Adipocyte (in vitro differentiated cells): ENCODE measurements around the gene DHX15.
A peak's percentile ranks its signal among the peaks of the same experiment; 100 is the strongest.

ENCODE experiments used
- DNase-seq: peaks from one replicate; pipeline ENCODE4 v3.0.0-alpha.2; 2015; ENCODE audit warnings: low read depth
- H3K27me3 ChIP-seq: replicated peaks from 2 replicates; pipeline ENCODE4 v1.7.0; 2013; ENCODE audit warnings: mild to moderate bottlenecking, low read length, moderate library complexity; ENCODE audit not compliant: control insufficient read depth, insufficient read depth
- H3K36me3 ChIP-seq: 2 replicates; pipeline ENCODE4 v1.7.0; 2013; ENCODE audit warnings: low read length, mild to moderate bottlenecking, moderate library complexity; ENCODE audit not compliant: control insufficient read depth, insufficient read depth, severe bottlenecking
- H3K4me1 ChIP-seq: 2 replicates; pipeline ENCODE4 v1.7.0; 2013; ENCODE audit warnings: mild to moderate bottlenecking, low read length, moderate library complexity; ENCODE audit not compliant: control insufficient read depth, insufficient read depth
- H3K4me3 ChIP-seq: 2 replicates; pipeline ENCODE4 v1.7.0; 2013; ENCODE audit warnings: mild to moderate bottlenecking, low read length, moderate library complexity
- H3K9ac ChIP-seq: 2 replicates; pipeline ENCODE4 v1.7.0; 2013; ENCODE audit warnings: mild to moderate bottlenecking, low read length, moderate library complexity
- H3K9me3 ChIP-seq: 2 replicates; pipeline ENCODE4 v1.7.0; 2013; ENCODE audit warnings: mild to moderate bottlenecking, low read length, moderate library complexity; ENCODE audit not compliant: control insufficient read depth

DHX15 gene

GRCh38 chr4:24584211-24584850, at the start of gene DHX15:
Gene DHX15, minus strand, starts transcription at chr4:24584554. Its CDS starts 161 bp downstream, at chr4:24584393.
- H3K4me3 ChIP-seq = peak within 1 kb of the TSS; percentile 94
- H3K36me3 ChIP-seq = peaks cover 4% of the 10 kb centered on the region
- no peaks in the 10 kb centered on the region for H3K9me3 ChIP-seq
- H3K9ac ChIP-seq = peak within 1 kb of the TSS; percentile 98
- peak; percentile 99 for DNase-seq
- H3K27me3 ChIP-seq = no peaks in the 10 kb centered on the region
- peaks cover 19% of the 10 kb centered on the region for H3K4me1 ChIP-seq

- Histone ChIP-seq H3K36me3 (no peaks in the 10 kb centered on the region), H3K9ac (no peak overlapping the region), H3K4me3 (no peak overlapping the region), H3K27me3 (no peaks in the 10 kb centered on the region), H3K9me3 (no peaks in the 10 kb centered on the region), H3K4me1 (peaks cover 3% of the 10 kb centered on the region)
- DNase-seq = no peak
Observed at GRCh38 chr4:24632011-24632410, 47.7 kb upstream of the DHX15 start.

DNA sequence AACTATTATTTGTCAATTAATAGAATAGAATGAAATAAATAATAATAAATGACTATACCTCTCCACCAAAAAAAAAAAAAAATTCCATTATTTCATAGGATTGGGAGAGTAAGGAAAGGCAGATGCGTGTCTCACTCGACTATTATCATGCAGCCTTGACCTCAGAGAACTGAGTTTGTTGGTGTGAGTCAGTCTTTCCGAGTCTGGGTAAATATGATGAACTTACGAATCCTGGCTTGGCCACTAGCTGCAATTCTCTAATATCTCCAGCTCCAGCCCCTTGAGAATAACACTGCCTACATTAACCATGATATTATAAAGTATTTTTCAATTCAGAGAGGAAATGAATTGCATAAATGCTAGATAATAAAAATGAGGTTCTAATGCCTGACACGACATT, 46.6 kb upstream of the DHX15 start:
- H3K4me1 ChIP-seq = peaks cover 9% of the 10 kb centered on the region
- H3K9me3 ChIP-seq = no peaks in the 10 kb centered on the region
- no peaks in the 10 kb centered on the region for H3K36me3 ChIP-seq
- no peaks in the 10 kb centered on the region for H3K27me3 ChIP-seq
- no peak overlapping the region for H3K9ac ChIP-seq
- H3K4me3 ChIP-seq = no peak overlapping the region
- no peak for DNase-seq

DNA sequence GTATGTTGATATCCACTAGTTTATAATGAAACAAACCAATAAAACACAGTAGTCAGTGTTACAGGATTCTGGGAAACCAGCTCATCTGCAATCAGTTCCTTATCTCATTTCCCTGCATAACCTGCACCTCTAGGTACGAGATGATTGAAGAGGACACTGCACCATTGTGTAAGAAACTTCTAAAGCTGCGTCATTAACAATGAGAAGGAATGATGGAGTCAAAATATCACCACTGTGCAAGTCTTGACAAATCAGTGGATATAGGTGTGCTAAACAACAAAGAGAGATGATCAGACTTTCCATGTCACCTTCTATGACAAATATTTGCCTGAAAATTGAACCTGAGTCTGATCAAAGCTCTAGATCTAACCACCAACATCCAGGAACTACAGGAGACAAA, 40.7 kb upstream of the DHX15 start:
- Histone ChIP-seq H3K9ac (no peak overlapping the region), H3K36me3 (no peaks in the 10 kb centered on the region), H3K4me3 (no peak overlapping the region), H3K27me3 (no peaks in the 10 kb centered on the region), H3K9me3 (peaks cover 11% of the 10 kb centered on the region), H3K4me1 (peaks cover 24% of the 10 kb centered on the region)
- DNase-seq = no peak

GRCh38 chr4:24624381-24624780, 40.0 kb upstream of the DHX15 start:
- H3K4me3 ChIP-seq = no peak overlapping the region
- H3K4me1 ChIP-seq = peaks cover 24% of the 10 kb centered on the region
- no peaks in the 10 kb centered on the region for H3K27me3 ChIP-seq
- H3K9me3 ChIP-seq = peaks cover 18% of the 10 kb centered on the region
- H3K9ac ChIP-seq = no peak overlapping the region
- no peaks in the 10 kb centered on the region for H3K36me3 ChIP-seq
- DNase-seq = peak; percentile 5

DNA sequence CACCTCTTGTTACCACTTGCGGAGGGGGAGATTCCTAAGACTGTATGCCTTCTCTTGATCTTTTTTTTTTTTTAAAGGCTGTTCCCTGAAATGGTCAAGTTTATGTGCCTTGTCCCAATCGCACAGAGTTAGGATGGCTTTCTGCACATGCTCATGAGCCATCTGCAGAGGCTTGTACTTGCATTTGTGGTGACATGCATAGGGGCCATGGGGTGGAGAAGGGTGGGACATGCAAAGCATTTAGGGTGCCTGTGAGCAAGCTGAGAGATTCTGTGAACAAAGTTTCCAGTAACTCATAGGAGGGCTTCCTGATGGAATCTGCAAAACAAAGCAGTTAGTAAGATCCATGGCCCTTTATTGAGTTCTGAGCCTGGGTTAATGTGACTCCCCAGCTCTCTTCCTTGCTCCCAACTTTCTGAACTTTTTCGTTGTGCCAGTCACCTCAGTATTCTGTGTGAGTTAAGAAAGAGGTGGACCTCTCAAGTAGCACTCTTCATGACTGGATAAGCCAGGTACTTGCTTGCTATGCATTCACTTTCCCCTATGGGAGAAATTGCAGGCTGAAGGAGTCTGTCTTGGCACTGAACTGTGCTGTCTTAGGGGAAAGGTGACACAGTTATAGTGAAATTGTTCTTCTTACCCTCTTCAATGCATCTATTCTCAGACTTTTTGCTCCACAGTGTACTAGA, 37.9 kb upstream of the DHX15 start:
- H3K27me3 ChIP-seq = no peaks in the 10 kb centered on the region
- no peak for DNase-seq

DNA sequence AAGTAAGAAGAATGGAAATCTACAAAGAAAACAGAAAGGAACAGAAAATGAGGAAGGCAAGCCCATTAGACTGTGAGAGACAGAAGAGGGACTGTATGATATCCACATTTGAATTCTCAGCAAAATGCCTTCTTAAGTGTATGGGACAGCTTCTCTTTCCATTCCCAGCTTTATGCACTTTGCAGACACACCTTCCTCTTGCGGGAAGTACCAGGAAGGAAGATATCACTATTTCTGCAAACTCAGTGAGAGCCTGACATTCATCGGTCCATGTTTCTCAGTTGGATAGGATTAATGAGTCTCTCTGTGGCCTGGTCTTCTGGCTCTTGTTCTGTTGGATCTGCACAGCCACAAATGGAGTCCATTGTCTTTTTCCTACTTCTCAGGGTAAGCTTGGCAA, 31.6 kb upstream of the DHX15 start:
- H3K9ac ChIP-seq = no peak overlapping the region
- peaks cover 4% of the 10 kb centered on the region for H3K4me1 ChIP-seq
- peaks cover 17% of the 10 kb centered on the region for H3K9me3 ChIP-seq
- no peak for DNase-seq
- no peaks in the 10 kb centered on the region for H3K36me3 ChIP-seq
- H3K4me3 ChIP-seq = no peak overlapping the region
- H3K27me3 ChIP-seq = no peaks in the 10 kb centered on the region

More for the DNA sequence above, 37.9 kb upstream of the DHX15 start:
- Histone ChIP-seq H3K9me3 (peaks cover 20% of the 10 kb centered on the region), H3K9ac (no peak overlapping the region), H3K36me3 (no peaks in the 10 kb centered on the region), H3K4me1 (peaks cover 24% of the 10 kb centered on the region), H3K4me3 (no peak overlapping the region)

DNA sequence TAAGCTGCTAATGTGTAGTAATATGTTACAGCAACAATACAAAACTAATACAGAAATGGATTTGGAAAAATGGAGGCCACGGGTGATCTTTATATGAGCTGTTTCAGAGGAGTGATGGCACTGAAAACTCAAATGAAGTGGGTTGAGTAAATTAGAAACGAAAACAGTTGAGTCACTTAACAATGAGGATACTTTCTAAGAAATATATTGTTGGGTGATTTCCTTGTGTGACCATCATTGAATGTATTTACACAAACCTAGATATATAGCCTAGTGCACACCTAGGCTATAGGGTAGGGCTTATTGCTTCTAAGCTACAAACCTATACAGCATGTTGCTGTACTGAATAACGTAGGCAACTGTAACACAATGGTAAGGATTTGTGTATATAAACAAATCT, 30.5 kb upstream of the DHX15 start:
- Histone ChIP-seq H3K4me1 (peaks cover 4% of the 10 kb centered on the region), H3K27me3 (no peaks in the 10 kb centered on the region), H3K9me3 (peaks cover 7% of the 10 kb centered on the region), H3K36me3 (no peaks in the 10 kb centered on the region), H3K9ac (no peak overlapping the region), H3K4me3 (no peak overlapping the region)
- no peak for DNase-seq

DNA sequence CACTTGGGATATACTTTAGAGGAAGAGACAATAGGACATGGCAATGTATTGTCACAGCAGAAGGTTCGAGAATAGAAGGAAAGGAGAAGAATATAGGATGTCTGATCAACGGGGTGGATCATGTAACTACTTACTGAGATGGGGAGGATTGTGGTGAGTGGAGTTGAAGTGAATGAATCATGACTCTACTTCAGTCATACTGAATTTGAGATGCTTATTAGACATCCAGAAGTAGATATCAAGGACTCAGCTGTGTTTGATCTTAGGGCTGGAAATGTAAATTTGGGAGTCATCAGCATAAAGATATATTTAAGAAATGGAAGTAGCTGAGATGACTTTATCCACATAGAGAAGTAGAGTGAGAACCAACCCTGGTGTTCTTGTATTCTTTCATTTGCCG, 29.1 kb upstream of the DHX15 start:
- no peak for DNase-seq
- Histone ChIP-seq H3K27me3 (no peaks in the 10 kb centered on the region), H3K4me3 (no peak overlapping the region), H3K9ac (no peak overlapping the region), H3K36me3 (no peaks in the 10 kb centered on the region), H3K9me3 (no peaks in the 10 kb centered on the region), H3K4me1 (peaks cover 4% of the 10 kb centered on the region)

GRCh38 chr4:24611575-24611974, 27.2 kb upstream of the DHX15 start:
- no peaks in the 10 kb centered on the region for H3K9me3 ChIP-seq
- peak overlapping the region; percentile 77 for H3K4me3 ChIP-seq
- peak overlapping the region; percentile 72 for H3K9ac ChIP-seq
- peaks cover 4% of the 10 kb centered on the region for H3K4me1 ChIP-seq
- H3K27me3 ChIP-seq = no peaks in the 10 kb centered on the region
- no peaks in the 10 kb centered on the region for H3K36me3 ChIP-seq
- DNase-seq = no peak

DNA sequence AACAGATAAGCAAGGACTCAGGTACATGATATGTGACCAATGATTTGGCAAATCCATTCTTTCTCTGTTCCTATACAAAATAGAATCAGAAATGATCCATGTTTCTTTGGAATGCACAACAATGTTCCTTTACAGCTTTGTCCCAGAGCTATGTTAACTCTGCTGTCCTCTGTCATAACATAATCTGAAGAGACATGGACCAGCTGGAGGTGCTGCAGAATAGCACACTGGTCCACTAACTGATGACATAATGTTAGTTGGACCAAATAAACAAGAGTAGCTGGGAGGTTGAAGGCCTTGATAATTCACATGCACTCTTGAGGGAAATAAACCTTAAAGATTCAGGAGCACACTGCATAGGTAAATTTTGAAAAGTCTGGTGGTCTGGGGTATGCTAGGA, 23.0 kb upstream of the DHX15 start:
- Histone ChIP-seq H3K9ac (no peak overlapping the region), H3K36me3 (no peaks in the 10 kb centered on the region), H3K4me3 (no peak overlapping the region), H3K9me3 (no peaks in the 10 kb centered on the region), H3K27me3 (no peaks in the 10 kb centered on the region), H3K4me1 (peaks cover 4% of the 10 kb centered on the region)
- peak; percentile 60 for DNase-seq
